Activated effector memory CD4-positive, alpha-beta T cell treated with Interleukin-2 at 50 U/mL for 16 hours (primary cell): ENCODE measurements around the gene TRIM48.
"Not testable (repeated sequence)": the region's sequence is repeated elsewhere in the genome, so short reads cannot be mapped to it uniquely, and the experiment has no call there.

Experiments used
- DNase-seq: peaks from one replicate; pipeline ENCODE4 v3.0.0-alpha.2; 2020

TRIM48 gene, protein sequence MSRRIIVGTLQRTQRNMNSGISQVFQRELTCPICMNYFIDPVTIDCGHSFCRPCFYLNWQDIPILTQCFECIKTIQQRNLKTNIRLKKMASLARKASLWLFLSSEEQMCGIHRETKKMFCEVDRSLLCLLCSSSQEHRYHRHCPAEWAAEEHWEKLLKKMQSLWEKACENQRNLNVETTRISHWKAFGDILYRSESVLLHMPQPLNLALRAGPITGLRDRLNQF

DNA sequence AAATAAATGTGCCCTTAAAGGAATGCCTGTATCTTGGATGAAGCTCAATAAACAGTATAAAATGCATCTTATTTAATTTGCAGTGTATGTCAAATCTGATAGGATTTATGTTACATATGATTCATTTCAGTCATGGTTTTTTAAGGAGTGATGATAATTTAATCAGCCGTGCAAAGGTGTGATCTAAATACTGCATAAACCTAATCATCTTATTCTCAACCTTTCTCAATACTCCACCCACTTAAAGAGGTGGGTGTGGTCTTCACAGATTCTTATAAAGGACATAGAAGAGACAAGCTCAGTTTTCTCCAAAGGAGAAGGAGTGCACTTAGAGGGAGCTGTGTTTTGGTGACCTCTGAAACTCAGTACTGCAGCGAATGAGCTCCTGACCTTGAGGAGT lies at the start of gene TRIM48:
Gene TRIM48, plus strand, starts transcription at position 301 of the 400 bp plus-strand sequence. CDS start 113 bp downstream, outside the sequence.
- not testable (repeated sequence) for DNase-seq

- DNase-seq = not testable (repeated sequence)
These were observed 23.6 kb upstream of the TRIM48 start for GRCh38 chr11:55238316-55238715.

DNA sequence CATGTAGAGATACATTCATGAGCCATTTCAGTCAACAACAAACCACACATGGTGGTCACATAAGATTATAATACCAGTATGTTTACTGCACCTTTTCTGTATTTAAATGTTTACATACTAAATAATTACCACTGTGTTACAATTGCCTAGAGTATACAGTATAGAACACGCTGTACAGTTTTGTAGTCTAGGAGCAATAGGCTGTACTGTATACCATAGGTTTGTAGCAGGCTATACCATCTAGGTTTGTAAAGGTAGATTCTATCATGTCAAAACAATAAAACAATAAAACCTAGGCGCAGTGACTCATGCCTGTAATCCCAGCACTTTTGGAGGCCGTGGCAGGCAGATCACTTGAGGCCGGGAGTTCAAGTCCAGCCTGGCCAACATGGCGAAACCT lies 1.1 kb downstream of the TRIM48 start:
- DNase-seq = no peak
